Stomach (tissue), 4 donors: ENCODE data around the gene ITGAV.

ENCODE experiments used
- CTCF ChIP-seq, 7 experiments: fragments of 450-650 bp in 4 of 7; fragments of 200-600 bp in 3 of 7; sonication (generic) in 3 of 7; IDR thresholded peaks; one replicate each; pipeline ENCODE4 v1.5.1; 2016 to 2019; ENCODE audit warnings: antibody characterized with exemption in 7 of 7, control low read depth in 2 of 7, mild to moderate bottlenecking in 1 of 7
- EP300 ChIP-seq: sonication (generic); formaldehyde crosslinking; IDR thresholded peaks from one replicate; pipeline ENCODE4 v1.6.1; 2017; ENCODE audit warnings: antibody characterized with exemption
- POLR2A ChIP-seq, 4 donors: fragments of 450-650 bp; IDR thresholded peaks; one replicate each; pipeline ENCODE4 v1.6.1; 2016; ENCODE audit warnings: antibody characterized with exemption in 4 of 4, control low read depth in 2 of 4, mild to moderate bottlenecking in 1 of 4, moderate library complexity in 1 of 4
- POLR2AphosphoS5 ChIP-seq, 3 donors: sonication (generic); formaldehyde crosslinking; IDR thresholded peaks; one replicate each; pipeline ENCODE4 v1.6.1; 2016; ENCODE audit warnings: antibody characterized with exemption in 3 of 3

- TF ChIP-seq POLR2A (IDR thresholded peaks at IDR 0.05): no peak
- TF ChIP-seq CTCF (IDR thresholded peaks at IDR 0.05): no peak
- no peak for TF ChIP-seq EP300
- TF ChIP-seq POLR2AphosphoS5 (IDR thresholded peaks at IDR 0.05): no peak
Observed at GRCh38 chr2:186611526-186611925, 21.7 kb downstream of the ITGAV start.
